ENCODE data around the gene ABLIM2. TPM values are rescaled to one million over a fixed set of nuclear protein-coding genes. Genes with fewer than 3 reads are reported as not detected.

The ABLIM2 gene
- total RNA-seq, 6 experiments from 2014 or later: 0.14 TPM; not detected in 5

DNA sequence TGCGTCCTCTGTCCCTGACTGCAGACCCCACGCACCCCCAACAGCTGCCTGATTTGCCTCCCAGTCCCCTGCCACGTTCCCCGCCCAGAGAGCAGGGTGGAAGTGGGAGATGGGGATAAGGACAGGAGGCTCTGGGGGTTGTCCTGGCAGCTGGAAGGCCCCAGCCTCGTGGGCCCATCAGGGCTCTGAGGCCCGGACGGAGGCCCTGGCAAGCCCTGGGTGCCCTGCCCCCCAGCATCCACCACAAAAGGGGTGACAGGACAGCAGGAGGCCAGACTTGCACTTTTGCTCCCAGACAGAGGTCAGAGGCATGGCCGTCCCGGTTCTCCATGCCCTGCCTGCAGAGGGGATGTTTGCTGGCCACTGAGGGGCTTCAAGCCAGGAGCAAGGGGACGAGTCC is 45.2 kb upstream of the ABLIM2 start:
- H3K4me3 Mint-ChIP-seq: no peak overlapping the region
- H3K27me3 Mint-ChIP-seq (ENCODE audit: insufficient read depth): peaks cover 6% of the 10 kb centered on the region; the same call in 1 of the 2 replicates
- TF ChIP-seq, protein P1, sequence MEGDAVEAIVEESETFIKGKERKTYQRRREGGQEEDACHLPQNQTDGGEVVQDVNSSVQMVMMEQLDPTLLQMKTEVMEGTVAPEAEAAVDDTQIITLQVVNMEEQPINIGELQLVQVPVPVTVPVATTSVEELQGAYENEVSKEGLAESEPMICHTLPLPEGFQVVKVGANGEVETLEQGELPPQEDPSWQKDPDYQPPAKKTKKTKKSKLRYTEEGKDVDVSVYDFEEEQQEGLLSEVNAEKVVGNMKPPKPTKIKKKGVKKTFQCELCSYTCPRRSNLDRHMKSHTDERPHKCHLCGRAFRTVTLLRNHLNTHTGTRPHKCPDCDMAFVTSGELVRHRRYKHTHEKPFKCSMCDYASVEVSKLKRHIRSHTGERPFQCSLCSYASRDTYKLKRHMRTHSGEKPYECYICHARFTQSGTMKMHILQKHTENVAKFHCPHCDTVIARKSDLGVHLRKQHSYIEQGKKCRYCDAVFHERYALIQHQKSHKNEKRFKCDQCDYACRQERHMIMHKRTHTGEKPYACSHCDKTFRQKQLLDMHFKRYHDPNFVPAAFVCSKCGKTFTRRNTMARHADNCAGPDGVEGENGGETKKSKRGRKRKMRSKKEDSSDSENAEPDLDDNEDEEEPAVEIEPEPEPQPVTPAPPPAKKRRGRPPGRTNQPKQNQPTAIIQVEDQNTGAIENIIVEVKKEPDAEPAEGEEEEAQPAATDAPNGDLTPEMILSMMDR (IDR thresholded peaks at IDR 0.05): no peak
- H3K27ac Mint-ChIP-seq: no peak overlapping the region
- no peaks in the 10 kb centered on the region for H3K36me3 Mint-ChIP-seq (ENCODE audit: low read depth)
- no peaks in the 10 kb centered on the region for H3K9me3 Mint-ChIP-seq
- peaks cover 7% of the 10 kb centered on the region for H3K4me1 Mint-ChIP-seq (ENCODE audit: low read depth)
- no peak for DNase-seq

DNA sequence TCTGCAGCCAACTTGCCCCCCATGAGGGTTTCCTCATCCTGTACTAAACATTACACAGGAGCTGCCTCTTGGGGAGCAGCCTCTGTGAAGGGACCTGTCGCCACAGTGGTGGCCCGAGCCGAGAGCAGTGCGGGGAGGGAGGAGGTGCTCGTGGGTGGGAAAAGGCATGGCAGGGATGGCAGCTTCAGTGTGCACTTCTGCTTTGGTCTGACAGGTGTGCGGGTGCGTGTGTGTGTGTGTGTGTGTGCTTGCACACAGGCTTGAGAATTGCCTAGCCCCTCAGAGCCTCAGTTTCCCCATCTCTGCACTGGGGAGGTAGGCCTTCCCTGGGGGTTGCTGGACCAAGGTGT is 44.4 kb upstream of the ABLIM2 start:
- Mint-ChIP-seq H3K27me3 (ENCODE audit: insufficient read depth) (peaks cover 5% of the 10 kb centered on the region; the same call in 1 of the 2 replicates), H3K4me1 (ENCODE audit: low read depth) (peaks cover 14% of the 10 kb centered on the region), H3K9me3 (no peaks in the 10 kb centered on the region), H3K36me3 (ENCODE audit: low read depth) (no peaks in the 10 kb centered on the region), H3K27ac (no peak overlapping the region), H3K4me3 (no peak overlapping the region)
- DNase-seq: no peak
- TF ChIP-seq, protein P1 (IDR thresholded peaks at IDR 0.05): no peak

DNA sequence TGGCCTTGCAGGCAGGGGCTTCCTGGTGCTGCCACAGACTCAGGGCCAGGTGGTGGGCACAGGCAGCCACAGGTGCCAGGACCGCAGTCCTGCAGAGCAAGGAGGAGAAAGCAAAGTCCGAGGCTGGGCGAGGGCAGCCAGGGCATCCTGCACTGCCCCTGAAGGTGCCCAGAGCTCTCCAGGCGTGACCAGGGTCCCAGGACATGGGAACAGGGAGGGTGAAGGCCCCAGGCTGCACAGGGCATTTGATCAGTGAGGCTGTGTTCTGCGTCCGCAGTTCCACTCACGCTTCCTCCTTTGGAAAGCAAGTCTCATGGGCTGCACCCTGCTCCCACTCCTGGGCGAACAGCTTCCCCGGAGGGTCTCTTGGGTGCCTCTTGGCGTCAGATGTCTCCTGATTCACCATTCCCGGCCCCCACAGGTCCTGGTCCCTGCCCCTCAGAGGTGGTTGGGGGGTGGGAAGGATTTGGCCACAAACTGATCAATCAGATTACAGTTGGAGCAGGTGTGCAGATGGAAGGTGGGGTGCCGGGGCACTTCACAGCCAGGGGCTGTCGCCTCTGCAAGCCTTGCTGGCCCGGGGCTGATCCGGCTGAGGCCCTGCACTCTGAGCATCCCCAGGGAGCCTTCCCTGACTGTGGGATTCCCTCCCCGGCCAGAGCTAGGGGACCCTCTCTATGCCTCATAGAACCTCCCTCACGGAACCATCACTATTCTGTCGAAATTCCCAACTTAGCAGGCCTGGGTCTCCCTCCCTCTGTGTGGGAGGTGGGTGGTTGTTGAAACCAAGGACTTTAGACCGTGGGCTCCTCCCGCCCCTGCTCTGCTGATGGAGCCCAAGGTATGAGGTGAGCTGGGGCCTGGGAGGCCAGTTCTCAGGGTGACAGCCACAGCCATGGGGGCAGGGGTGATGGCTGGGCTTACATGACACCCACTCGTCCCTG is 43.8 kb upstream of the ABLIM2 start:
- DNase-seq: no peak
- Mint-ChIP-seq H3K27me3 (ENCODE audit: insufficient read depth) (peaks cover 5% of the 10 kb centered on the region; the same call in 1 of the 2 replicates), H3K4me1 (ENCODE audit: low read depth) (peaks cover 14% of the 10 kb centered on the region), H3K27ac (no peak overlapping the region), H3K4me3 (no peak overlapping the region), H3K36me3 (ENCODE audit: low read depth) (no peaks in the 10 kb centered on the region), H3K9me3 (no peaks in the 10 kb centered on the region)
- TF ChIP-seq, protein P1 (IDR thresholded peaks at IDR 0.05): no peak

DNA sequence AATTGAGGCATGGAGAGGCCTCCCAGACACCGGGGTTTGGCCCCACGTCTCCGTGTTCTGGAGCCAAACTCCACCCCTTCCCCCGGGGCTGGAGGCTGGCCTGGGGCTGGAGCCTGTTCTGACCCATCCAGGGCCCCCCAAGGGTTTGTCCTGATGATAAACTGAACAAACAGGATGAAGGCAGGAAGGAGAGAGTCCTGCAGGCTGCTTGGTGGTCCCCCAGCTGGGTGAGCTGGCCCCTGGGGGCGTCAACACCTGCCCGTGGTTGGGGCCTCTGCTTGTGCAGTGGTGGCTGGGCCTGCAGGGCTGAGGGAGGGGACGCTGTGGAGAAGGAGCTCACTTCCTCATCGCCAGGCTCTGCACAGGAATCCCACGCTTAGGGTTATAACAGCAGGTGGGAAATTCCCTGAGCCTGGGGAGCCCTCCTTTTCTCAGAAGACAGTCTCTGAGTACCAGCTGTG is 42.7 kb upstream of the ABLIM2 start:
- DNase-seq: no peak
- H3K9me3 Mint-ChIP-seq: no peaks in the 10 kb centered on the region
- TF ChIP-seq, protein P1 (IDR thresholded peaks at IDR 0.05): no peak
- H3K36me3 Mint-ChIP-seq (ENCODE audit: low read depth): no peaks in the 10 kb centered on the region
- H3K4me3 Mint-ChIP-seq: no peak overlapping the region
- peaks cover 8% of the 10 kb centered on the region for H3K27me3 Mint-ChIP-seq (ENCODE audit: insufficient read depth)
- H3K27ac Mint-ChIP-seq: no peak overlapping the region
- H3K4me1 Mint-ChIP-seq (ENCODE audit: low read depth): peaks cover 14% of the 10 kb centered on the region

DNA sequence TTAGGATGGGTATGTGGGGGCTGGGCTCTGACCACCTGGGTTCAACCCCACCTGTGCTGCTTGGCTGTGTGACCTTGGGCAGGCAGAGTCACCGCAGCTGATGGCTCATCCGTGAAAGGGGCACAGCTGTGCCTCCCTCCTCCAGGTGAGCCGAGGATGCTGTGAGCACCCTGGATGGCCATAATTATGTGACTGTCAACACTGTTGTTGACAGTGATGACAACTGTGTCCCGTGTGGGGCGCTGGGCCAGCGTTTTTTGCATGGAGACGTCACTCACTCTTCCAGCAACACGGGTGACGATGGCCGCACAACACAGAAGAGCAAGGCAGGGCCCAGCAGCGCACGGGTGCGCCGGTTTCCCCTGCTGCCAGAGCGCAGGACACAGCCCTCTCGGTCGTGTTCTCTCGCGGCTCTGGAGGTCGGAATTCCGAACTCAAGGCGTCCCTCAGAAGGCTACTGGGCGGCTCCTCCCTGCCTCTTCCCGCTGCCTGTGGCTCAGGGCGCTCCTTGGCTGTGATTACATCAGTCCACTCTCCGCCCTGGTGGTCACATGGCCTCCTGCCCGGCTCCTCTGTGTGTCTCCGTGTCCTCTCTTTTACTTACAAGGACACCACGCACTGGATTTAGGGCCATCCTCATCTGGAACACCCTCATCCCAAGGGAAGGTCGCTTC is 41.8 kb upstream of the ABLIM2 start:
- no peak overlapping the region for H3K27ac Mint-ChIP-seq
- no peaks in the 10 kb centered on the region for H3K36me3 Mint-ChIP-seq (ENCODE audit: low read depth)
- peaks cover 14% of the 10 kb centered on the region for H3K4me1 Mint-ChIP-seq (ENCODE audit: low read depth)
- DNase-seq: no peak
- TF ChIP-seq, protein P1 (IDR thresholded peaks at IDR 0.05): no peak
- H3K9me3 Mint-ChIP-seq: no peaks in the 10 kb centered on the region
- no peak overlapping the region for H3K4me3 Mint-ChIP-seq
- peaks cover 8% of the 10 kb centered on the region for H3K27me3 Mint-ChIP-seq (ENCODE audit: insufficient read depth)
